Keratinocyte (primary cell): ENCODE data around the gene DIS3L2.

ENCODE experiments used
- CTCF ChIP-seq, 3 experiments: IDR thresholded peaks in 1 of 3; conservative IDR thresholded peaks in 1 of 3; optimal IDR thresholded peaks in 1 of 3; 2 replicates in 2 of 3; 3 replicates in 1 of 3; pipeline versions ENCODE3 to v1.5.1; 2011; ENCODE audit warnings: low read length in 3 of 3, mild to moderate bottlenecking in 3 of 3, moderate library complexity in 2 of 3, control low read depth in 1 of 3, inconsistent platforms in 1 of 3; ENCODE audit not compliant: insufficient read depth in 2 of 3; ENCODE audit errors: extremely low read depth in 1 of 3
- EZH2 ChIP-seq: IDR thresholded peaks from one replicate; pipeline ENCODE4 v1.6.1; 2012; ENCODE audit warnings: inconsistent platforms, mild to moderate bottlenecking, low read length, moderate library complexity

- TF ChIP-seq CTCF (optimal IDR thresholded peaks at IDR 0.05 in 1 of 3, IDR thresholded peaks at IDR 0.05 in 1 of 3, conservative IDR thresholded peaks at IDR 0.05 in 1 of 3; ENCODE audit: extremely low read depth in 1 of 3, insufficient read depth in 2 of 3, low read length in 3 of 3) (no peak), EZH2 (no peak)
Measured at GRCh38 chr2:232318169-232318855, 356.8 kb downstream of the DIS3L2 start.
